Measurements from ENCODE around the gene ACER2. TPM values are rescaled to one million over a fixed set of nuclear protein-coding genes. Genes with fewer than 3 reads are reported as not detected.

Gene ACER2
- total RNA-seq, 1 experiment from 2014 or later = 0.84 TPM

GRCh38 chr9:19442240-19442639 lies 33.4 kb downstream of the ACER2 start:
- intact Hi-C loops (cut with micrococcal nuclease; ENCODE audit: unreplicated experiment) = no loop called here
- Histone ChIP-seq H3K4me1 (ENCODE audit: insufficient read depth, low read length, poor library complexity, severe bottlenecking) (no peaks in the 10 kb centered on the region), H3K36me3 (ENCODE audit: insufficient read depth, low read length, poor library complexity, severe bottlenecking) (no peaks in the 10 kb centered on the region), H3K4me3 (ENCODE audit: low read depth, low read length, poor library complexity, severe bottlenecking) (no peak overlapping the region), H3K27ac (ENCODE audit: low read depth, low read length, poor library complexity, severe bottlenecking) (no peak overlapping the region), H3K27me3 (replicated peaks; ENCODE audit: insufficient read depth, low read depth, low read length, poor library complexity) (no peaks in the 10 kb centered on the region), H3K9me3 (ENCODE audit: low read depth, low read length, poor library complexity, severe bottlenecking) (no peaks in the 10 kb centered on the region)
- no peak for DNase-seq (ENCODE audit: low spot score)
- BruUV-seq (replicated peaks) = no TSS peak
- no peak for TF ChIP-seq CTCF (conservative IDR thresholded peaks at IDR 0.05; ENCODE audit: low read depth, low read length)
- TF ChIP-seq EZH2 (IDR thresholded peaks at IDR 0.05; ENCODE audit: borderline replicate concordance, low read depth, low read length, poor library complexity, severe bottlenecking) = no peak
- ChIA-PET CTCF (no interaction called here), POLR2A (ENCODE audit: low non-redundant PET) (no interaction called here)

GRCh38 chr9:19445452-19445851 lies 36.6 kb downstream of the ACER2 start:
- Histone ChIP-seq H3K4me1 (ENCODE audit: insufficient read depth, low read length, poor library complexity, severe bottlenecking) (no peaks in the 10 kb centered on the region), H3K27ac (ENCODE audit: low read depth, low read length, poor library complexity, severe bottlenecking) (no peak overlapping the region), H3K9me3 (ENCODE audit: low read depth, low read length, poor library complexity, severe bottlenecking) (no peaks in the 10 kb centered on the region), H3K36me3 (ENCODE audit: insufficient read depth, low read length, poor library complexity, severe bottlenecking) (no peaks in the 10 kb centered on the region), H3K27me3 (replicated peaks; ENCODE audit: insufficient read depth, low read depth, low read length, poor library complexity) (no peaks in the 10 kb centered on the region), H3K4me3 (ENCODE audit: low read depth, low read length, poor library complexity, severe bottlenecking) (no peak overlapping the region)
- no peak for TF ChIP-seq CTCF (conservative IDR thresholded peaks at IDR 0.05; ENCODE audit: low read depth, low read length)
- TF ChIP-seq EZH2 (IDR thresholded peaks at IDR 0.05; ENCODE audit: borderline replicate concordance, low read depth, low read length, poor library complexity, severe bottlenecking) = no peak
- BruUV-seq (replicated peaks) = no TSS peak
- CTCF ChIA-PET = no interaction called here
- POLR2A ChIA-PET (ENCODE audit: low non-redundant PET) = no interaction called here
- no peak for DNase-seq (ENCODE audit: low spot score)
- intact Hi-C loops (cut with micrococcal nuclease; ENCODE audit: unreplicated experiment) = no loop called here

- DNase-seq (ENCODE audit: low spot score) = no peak
- TF ChIP-seq CTCF (conservative IDR thresholded peaks at IDR 0.05; ENCODE audit: low read depth, low read length) (no peak), EZH2 (IDR thresholded peaks at IDR 0.05; ENCODE audit: borderline replicate concordance, low read depth, low read length, poor library complexity, severe bottlenecking) (no peak)
- POLR2A ChIA-PET (ENCODE audit: low non-redundant PET) = no interaction called here
- Histone ChIP-seq H3K4me3 (ENCODE audit: low read depth, low read length, poor library complexity, severe bottlenecking) (no peak overlapping the region), H3K4me1 (ENCODE audit: insufficient read depth, low read length, poor library complexity, severe bottlenecking) (no peaks in the 10 kb centered on the region), H3K27me3 (replicated peaks; ENCODE audit: insufficient read depth, low read depth, low read length, poor library complexity) (no peaks in the 10 kb centered on the region), H3K9me3 (ENCODE audit: low read depth, low read length, poor library complexity, severe bottlenecking) (no peaks in the 10 kb centered on the region), H3K27ac (ENCODE audit: low read depth, low read length, poor library complexity, severe bottlenecking) (no peak overlapping the region), H3K36me3 (ENCODE audit: insufficient read depth, low read length, poor library complexity, severe bottlenecking) (no peaks in the 10 kb centered on the region)
- no TSS peak for BruUV-seq (replicated peaks)
- CTCF ChIA-PET = no interaction called here
- intact Hi-C loops (cut with micrococcal nuclease; ENCODE audit: unreplicated experiment) = no loop called here
Observed at GRCh38 chr9:19446361-19446861, 37.6 kb downstream of the ACER2 start.

All from A673 (cell line).